Tibial artery (tissue), 4 donors: ENCODE measurements around the gene UBC.

Experiments
- DNase-seq, 2 donors: peaks; one replicate each; pipeline ENCODE4 v3.0.0-alpha.2; 2019
- H3K27ac ChIP-seq, 2 donors: fragments of 200-600 bp; sonication (generic) in 1 of 2; 1 replicate in 1 of 2; 2 replicates in 1 of 2; pipeline ENCODE4 v1.5.1; 2018 to 2019; ENCODE audit warnings: mild to moderate bottlenecking in 1 of 2
- H3K27me3 ChIP-seq, 2 donors: fragments of 200-600 bp; sonication (generic) in 1 of 2; one replicate each; pipeline versions ENCODE4 v1.5.1 to v1.6.0; 2016 to 2019
- H3K36me3 ChIP-seq, 3 donors: fragments of 200-600 bp; sonication (generic) in 2 of 3; one replicate each; pipeline ENCODE4 v1.5.1; 2016 to 2019; ENCODE audit warnings: mild to moderate bottlenecking in 2 of 3
- H3K4me1 ChIP-seq, 4 donors: fragments of 200-600 bp; sonication (generic) in 2 of 4; 1 replicate in 3 of 4; 2 replicates in 1 of 4; pipeline ENCODE4 v1.5.1; 2016 to 2019
- H3K4me3 ChIP-seq, 2 donors: fragments of 200-600 bp; sonication (generic) in 1 of 2; 1 replicate in 1 of 2; 2 replicates in 1 of 2; pipeline ENCODE4 v1.5.1; 2018 to 2019; ENCODE audit warnings: mild to moderate bottlenecking in 2 of 2
- H3K9me3 ChIP-seq, 3 donors: fragments of 200-600 bp; sonication (generic) in 1 of 3; one replicate each; pipeline ENCODE4 v1.5.1; 2016 to 2019
- CTCF ChIP-seq, 2 experiments: fragments of 200-600 bp in 1 of 2; fragments of 450-650 bp in 1 of 2; IDR thresholded peaks; one replicate each; pipeline ENCODE4 v1.5.1; 2017 to 2019; ENCODE audit warnings: antibody characterized with exemption in 2 of 2, mild to moderate bottlenecking in 1 of 2, moderate library complexity in 1 of 2
- intact Hi-C: fragments of 100-400 bp; cut with DNase I; formaldehyde crosslinking; loops from one replicate; pipeline ENCODE4 v1.15.0; 2023; ENCODE audit warnings: low total_unique reads

The UBC gene

GRCh38 chr12:124947561-124948398 is 33.3 kb upstream of the UBC start:
- Histone ChIP-seq H3K9me3 (no peaks in the 10 kb centered on the region), H3K36me3 (peaks cover 32 to 82% (median 66%) of the 10 kb centered on the region in 3 donors), H3K27ac (no peak overlapping the region), H3K4me3 (no peak overlapping the region), H3K4me1 (no peaks in the 10 kb centered on the region), H3K27me3 (no peaks in the 10 kb centered on the region)
- DNase-seq, result no peak
- intact Hi-C loops, result no loop called here
- TF ChIP-seq CTCF (IDR thresholded peaks at IDR 0.05), result no peak

GRCh38 chr12:124947013-124947412 is 32.6 kb upstream of the UBC start:
- no peaks in the 10 kb centered on the region for H3K9me3 ChIP-seq
- no peak overlapping the region for H3K4me3 ChIP-seq
- H3K36me3 ChIP-seq, result peaks cover 32 to 74% (median 58%) of the 10 kb centered on the region in 3 donors
- H3K27ac ChIP-seq, result no peak overlapping the region
- DNase-seq, result no peak
- intact Hi-C loops, result no loop called here
- H3K4me1 ChIP-seq, result no peaks in the 10 kb centered on the region
- H3K27me3 ChIP-seq, result no peaks in the 10 kb centered on the region
- no peak for TF ChIP-seq CTCF (IDR thresholded peaks at IDR 0.05)

- Histone ChIP-seq H3K4me1 (no peaks in the 10 kb centered on the region), H3K36me3 (peaks cover 32 to 68% (median 52%) of the 10 kb centered on the region in 3 donors), H3K9me3 (no peaks in the 10 kb centered on the region), H3K4me3 (no peak overlapping the region), H3K27me3 (no peaks in the 10 kb centered on the region), H3K27ac (no peak overlapping the region)
- DNase-seq, result no peak
- TF ChIP-seq CTCF (IDR thresholded peaks at IDR 0.05), result no peak
- intact Hi-C loops, result no loop called here
Measured at GRCh38 chr12:124946447-124946793, 32.0 kb upstream of the UBC start.

- H3K36me3 ChIP-seq, result peaks cover 0 to 16% (median 5%) of the 10 kb centered on the region in 3 donors
- intact Hi-C loops, result loop anchor here (5.0 kb wide), 1 partner anchor 34 kb away; no protein-coding TSS in a partner anchor
- H3K27ac ChIP-seq, result peak overlapping the region; percentile 87 to 88
- no peak for DNase-seq
- no peak for TF ChIP-seq CTCF (IDR thresholded peaks at IDR 0.05)
- peaks cover 0 to 25% (median 16%) of the 10 kb centered on the region in 4 donors for H3K4me1 ChIP-seq
- peak overlapping the region; percentile 50 to 56 for H3K4me3 ChIP-seq
- no peaks in the 10 kb centered on the region for H3K27me3 ChIP-seq
- H3K9me3 ChIP-seq, result no peaks in the 10 kb centered on the region
Measured at GRCh38 chr12:124941170-124941527, 26.7 kb upstream of the UBC start.

- H3K9me3 ChIP-seq, result no peaks in the 10 kb centered on the region
- peak; percentile 92 to 94 for DNase-seq
- intact Hi-C loops, result loop anchor here (5.0 kb wide), 1 partner anchor 33 kb away; no protein-coding TSS in a partner anchor
- no peaks in the 10 kb centered on the region for H3K27me3 ChIP-seq
- peak overlapping the region; percentile 50 to 56 for H3K4me3 ChIP-seq
- peaks cover 0 to 25% (median 16%) of the 10 kb centered on the region in 4 donors for H3K4me1 ChIP-seq
- peaks cover 0 to 10% (median 5%) of the 10 kb centered on the region in 3 donors for H3K36me3 ChIP-seq
- H3K27ac ChIP-seq, result peak overlapping the region; percentile 87 to 88
- TF ChIP-seq CTCF (IDR thresholded peaks at IDR 0.05), result peak; percentile 85 to 86
Measured at GRCh38 chr12:124940393-124941169, 26.1 kb upstream of the UBC start.
